ENCODE data around the gene NUBPL.
"Not testable (repeated sequence)": the region's sequence is repeated elsewhere in the genome, so short reads cannot be mapped to it uniquely, and the experiment has no call there.

Gene NUBPL

DNA sequence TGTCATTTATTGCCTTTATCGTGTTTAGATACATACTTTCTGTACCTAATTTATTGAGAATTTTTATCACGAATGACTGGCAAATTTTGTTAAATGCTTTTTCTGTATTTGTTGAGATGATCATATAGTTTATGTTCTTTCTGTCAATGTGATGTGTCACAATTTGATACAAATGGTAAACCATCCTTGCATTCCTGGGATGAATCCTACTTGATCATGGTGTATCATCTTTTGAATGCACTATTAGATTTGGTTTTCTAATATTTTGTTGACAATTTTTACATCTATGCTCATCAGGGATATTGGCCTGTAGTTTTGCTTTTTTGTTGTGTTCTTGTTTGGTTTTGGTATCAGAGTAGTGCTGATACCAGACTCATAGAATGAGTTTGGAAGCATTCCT lies 185.1 kb downstream of the NUBPL start:
- DNase-seq (ENCODE audit: low spot score) = no peak

DNA sequence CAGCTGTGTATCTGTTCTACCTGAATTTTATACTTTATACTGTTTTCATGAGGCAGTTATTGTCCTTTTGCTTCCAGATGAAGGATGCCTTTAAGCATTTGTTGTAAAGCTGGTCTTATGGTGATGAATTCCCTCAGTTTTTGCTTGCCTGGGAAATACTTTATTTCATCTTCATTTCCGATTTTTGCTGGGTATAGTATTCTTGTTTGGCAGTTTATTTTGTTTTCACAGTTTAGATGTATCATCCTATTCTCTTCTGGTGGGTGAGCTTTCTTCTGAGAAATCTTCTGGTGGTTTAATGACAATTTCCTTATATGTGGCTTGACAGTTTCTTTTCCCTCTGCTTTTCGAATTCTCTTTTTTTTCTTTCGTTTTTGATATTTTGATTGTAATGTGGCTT lies 188.1 kb downstream of the NUBPL start:
- no peak for DNase-seq (ENCODE audit: low spot score)

DNA sequence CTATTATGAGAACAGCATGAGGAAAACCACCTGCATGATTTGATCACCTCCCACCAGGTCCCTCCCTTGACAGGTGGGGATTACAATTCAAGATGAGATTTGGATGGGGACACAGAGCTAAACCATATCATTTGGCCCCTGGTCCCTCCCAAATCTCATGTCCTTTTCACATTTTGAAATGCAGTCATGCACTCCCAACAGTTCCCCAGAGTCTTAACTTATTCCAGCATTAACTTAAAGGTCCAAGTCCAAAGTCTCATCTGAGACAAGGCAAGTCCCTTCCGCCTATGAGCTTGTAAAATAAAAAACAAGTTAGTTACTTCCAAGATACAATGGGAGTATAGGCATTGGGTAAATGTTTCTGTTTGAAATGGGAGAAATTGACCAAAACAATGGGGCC lies 189.8 kb downstream of the NUBPL start:
- not testable (repeated sequence) for DNase-seq (ENCODE audit: low spot score)

GRCh38 chr14:31752867-31753661 lies 191.9 kb downstream of the NUBPL start:
- DNase-seq (ENCODE audit: low spot score) = no peak

DNA sequence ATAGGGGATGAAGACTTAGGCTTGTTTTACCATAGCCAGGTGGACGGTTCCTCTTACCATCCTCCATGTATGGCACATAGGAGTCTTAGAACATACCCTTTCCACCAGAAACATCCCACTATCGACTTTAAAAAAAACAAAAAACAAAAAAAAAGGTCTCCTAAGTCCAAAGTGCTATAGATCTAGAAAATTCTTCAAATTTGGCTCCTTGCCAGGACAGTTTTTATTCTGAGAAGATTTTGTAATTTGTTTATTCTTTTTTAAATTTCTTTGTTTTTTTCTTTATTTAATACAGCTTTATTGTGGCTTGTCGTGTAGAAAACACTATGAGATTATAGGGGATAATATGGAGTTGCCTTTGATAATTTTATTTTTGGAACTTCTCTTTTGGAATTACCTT lies 197.7 kb downstream of the NUBPL start:
- no peak for DNase-seq (ENCODE audit: low spot score)

- DNase-seq (ENCODE audit: low spot score) = no peak
These were observed 199.1 kb downstream of the NUBPL start for GRCh38 chr14:31760277-31760676.

- DNase-seq (ENCODE audit: low spot score) = no peak
These were observed 200.1 kb downstream of the NUBPL start for GRCh38 chr14:31761325-31761724.

GRCh38 chr14:31763041-31763440 lies 201.8 kb downstream of the NUBPL start:
- DNase-seq (ENCODE audit: low spot score) = no peak

GRCh38 chr14:31766315-31766892 lies 205.2 kb downstream of the NUBPL start:
- DNase-seq (ENCODE audit: low spot score) = no peak

DNA sequence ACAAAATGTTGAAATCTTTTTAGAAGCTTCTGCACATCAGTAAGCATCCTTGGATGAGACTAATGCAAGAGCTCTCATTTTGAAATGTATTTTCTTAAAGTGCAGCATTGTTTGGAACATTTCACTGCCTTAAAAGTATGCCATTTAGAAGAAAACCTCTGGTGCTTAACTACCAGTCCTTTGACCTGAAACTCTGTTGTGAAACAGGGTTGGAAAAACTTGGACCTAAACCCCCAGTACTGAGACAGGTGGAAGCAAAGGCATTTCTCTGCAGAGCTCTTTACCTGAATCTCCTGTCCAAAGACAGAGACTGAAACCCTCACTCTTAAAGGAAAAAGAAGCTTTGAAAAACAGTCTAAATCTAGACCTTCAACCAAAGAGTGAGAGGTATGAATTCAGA lies 207.2 kb downstream of the NUBPL start:
- no peak for DNase-seq (ENCODE audit: low spot score)

DNA sequence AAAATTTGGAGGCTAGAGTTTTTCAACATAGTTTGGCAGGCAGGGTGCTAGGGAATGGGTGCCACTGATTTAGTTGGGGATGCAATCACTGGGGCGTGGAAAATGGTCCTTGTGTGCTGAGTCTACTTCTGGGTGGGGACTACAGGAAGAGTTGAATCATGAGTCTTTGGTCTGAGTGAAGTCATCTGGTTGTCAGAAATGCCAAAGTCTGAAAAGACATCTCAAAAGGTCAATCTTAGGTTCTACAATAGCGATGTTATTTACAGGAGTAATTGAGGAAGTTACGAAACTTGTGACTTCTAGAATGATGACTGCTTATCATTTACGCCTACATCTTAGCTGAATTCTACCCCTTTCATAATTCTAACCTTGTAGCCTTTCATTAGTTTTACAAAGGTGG lies 209.1 kb downstream of the NUBPL start:
- no peak for DNase-seq (ENCODE audit: low spot score)

GRCh38 chr14:31774567-31774966 lies 213.4 kb downstream of the NUBPL start:
- DNase-seq (ENCODE audit: low spot score) = no peak

DNA sequence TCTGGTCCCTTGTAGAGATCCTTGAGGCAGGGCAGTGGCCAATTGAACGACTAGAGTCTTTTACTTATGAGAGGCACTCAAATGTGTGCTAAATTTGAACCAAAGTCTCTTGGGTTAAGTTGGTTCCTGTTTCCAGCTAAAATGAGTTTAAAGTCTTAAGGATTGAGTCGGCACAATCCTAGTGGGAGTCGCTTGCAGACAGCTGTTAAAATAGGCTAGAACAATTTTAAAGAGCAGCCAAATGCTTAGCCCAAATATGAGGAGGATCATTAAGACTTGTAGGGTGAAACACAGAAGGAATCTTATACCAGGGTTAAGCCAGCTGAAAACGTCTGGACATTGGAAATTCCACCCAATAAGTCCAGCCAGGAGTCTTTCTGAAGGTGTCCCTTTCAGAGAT lies 216.1 kb downstream of the NUBPL start:
- DNase-seq (ENCODE audit: low spot score) = no peak

DNA sequence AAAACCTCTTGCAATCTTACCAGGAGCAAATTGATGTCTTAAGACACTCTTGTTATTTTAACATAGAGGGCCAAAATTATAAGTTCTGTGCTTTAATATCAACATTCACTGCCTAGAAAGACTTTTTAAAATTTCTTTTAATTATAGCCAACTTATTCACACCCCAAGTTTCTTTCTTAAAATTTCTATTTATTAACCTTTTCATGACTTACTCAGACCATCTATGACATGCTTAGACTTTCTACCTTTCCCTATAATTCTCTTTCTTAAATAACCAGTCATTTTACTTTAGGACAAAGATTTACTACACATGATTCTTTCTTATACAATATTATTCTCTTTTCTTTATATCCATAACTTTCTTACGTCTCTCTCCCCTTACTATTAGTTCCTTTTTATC lies 220.4 kb downstream of the NUBPL start:
- no peak for DNase-seq (ENCODE audit: low spot score)

GRCh38 chr14:31785574-31785973 lies 224.4 kb downstream of the NUBPL start:
- no peak for DNase-seq (ENCODE audit: low spot score)

GRCh38 chr14:31787377-31787776 lies 226.2 kb downstream of the NUBPL start:
- DNase-seq (ENCODE audit: low spot score) = no peak

DNA sequence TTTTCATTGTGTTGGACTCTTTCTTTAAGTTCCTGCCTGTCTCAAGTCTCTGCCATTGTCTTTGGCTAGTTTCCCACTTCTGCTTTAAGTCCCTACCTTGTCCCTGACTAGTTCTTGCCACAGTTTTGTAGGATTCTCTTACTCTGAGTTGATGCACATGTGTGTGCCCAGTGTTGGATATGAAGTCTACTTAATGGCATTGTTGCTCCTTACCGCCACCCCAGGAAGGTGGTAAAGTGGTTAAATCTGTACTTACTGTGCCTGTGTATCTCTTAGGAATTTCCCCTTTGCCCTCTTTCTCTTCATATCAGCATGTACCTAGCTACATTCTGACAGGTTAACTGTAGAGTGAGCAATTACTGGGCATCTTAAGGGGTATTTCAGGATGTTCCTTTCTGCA lies 227.1 kb downstream of the NUBPL start:
- DNase-seq (ENCODE audit: low spot score) = no peak

DNA sequence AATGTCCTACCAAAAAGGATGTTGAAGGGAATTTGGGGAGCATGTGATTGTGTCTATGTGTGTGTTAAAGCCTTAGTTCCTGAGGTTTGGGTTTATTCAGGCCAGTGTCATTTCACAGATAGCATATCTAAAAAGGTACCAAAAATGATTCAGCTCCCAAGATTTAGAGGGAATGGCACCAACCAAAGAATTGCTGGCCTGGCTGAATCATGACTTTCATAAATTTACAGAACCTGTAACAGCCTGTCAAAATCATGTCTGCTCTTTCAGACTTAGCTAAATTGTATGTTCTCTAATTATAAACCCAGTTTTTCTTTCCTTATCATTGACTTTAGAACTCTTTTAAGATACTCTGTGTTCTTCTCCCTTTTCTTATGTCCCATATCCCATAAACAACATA lies 231.5 kb downstream of the NUBPL start:
- no peak for DNase-seq (ENCODE audit: low spot score)

- DNase-seq (ENCODE audit: low spot score) = not testable (repeated sequence)
These were observed 236.7 kb downstream of the NUBPL start for GRCh38 chr14:31797946-31798345.

GRCh38 chr14:31802838-31803237 lies 241.6 kb downstream of the NUBPL start:
- no peak for DNase-seq (ENCODE audit: low spot score)

- no peak for DNase-seq (ENCODE audit: low spot score)
These were observed 245.0 kb downstream of the NUBPL start for GRCh38 chr14:31806249-31806648.

- DNase-seq (ENCODE audit: low spot score) = not testable (repeated sequence)
These were observed 250.8 kb downstream of the NUBPL start for GRCh38 chr14:31811693-31812628.
